Measurements from ENCODE around the gene HOXA7. TPM values are rescaled to one million over a fixed set of nuclear protein-coding genes. Genes with fewer than 3 reads are reported as not detected.

The HOXA7 gene
- total and polyA plus RNA-seq, 2 of the 8 experiments (the other 6 are each of a cell fraction or from before 2014, with no cell fraction given): 0.03 TPM; not detected in 1

- TF ChIP-seq FOSL1 (IDR thresholded peaks at IDR 0.05; ENCODE audit: insufficient read depth, low read depth, low read length): no peak
- TF ChIP-seq, protein P1, sequence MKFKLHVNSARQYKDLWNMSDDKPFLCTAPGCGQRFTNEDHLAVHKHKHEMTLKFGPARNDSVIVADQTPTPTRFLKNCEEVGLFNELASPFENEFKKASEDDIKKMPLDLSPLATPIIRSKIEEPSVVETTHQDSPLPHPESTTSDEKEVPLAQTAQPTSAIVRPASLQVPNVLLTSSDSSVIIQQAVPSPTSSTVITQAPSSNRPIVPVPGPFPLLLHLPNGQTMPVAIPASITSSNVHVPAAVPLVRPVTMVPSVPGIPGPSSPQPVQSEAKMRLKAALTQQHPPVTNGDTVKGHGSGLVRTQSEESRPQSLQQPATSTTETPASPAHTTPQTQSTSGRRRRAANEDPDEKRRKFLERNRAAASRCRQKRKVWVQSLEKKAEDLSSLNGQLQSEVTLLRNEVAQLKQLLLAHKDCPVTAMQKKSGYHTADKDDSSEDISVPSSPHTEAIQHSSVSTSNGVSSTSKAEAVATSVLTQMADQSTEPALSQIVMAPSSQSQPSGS (IDR thresholded peaks at IDR 0.05; ENCODE audit: low read length): no peak
- no peak for TF ChIP-seq SIRT6 (IDR thresholded peaks at IDR 0.05; ENCODE audit: low read length)
- TF ChIP-seq RBBP5 (IDR thresholded peaks at IDR 0.05; ENCODE audit: borderline replicate concordance, low read depth, low read length): no peak
- TF ChIP-seq GTF2F1 (IDR thresholded peaks at IDR 0.05; ENCODE audit: borderline replicate concordance, low read depth, low read length): no peak
- TF ChIP-seq, protein P2, sequence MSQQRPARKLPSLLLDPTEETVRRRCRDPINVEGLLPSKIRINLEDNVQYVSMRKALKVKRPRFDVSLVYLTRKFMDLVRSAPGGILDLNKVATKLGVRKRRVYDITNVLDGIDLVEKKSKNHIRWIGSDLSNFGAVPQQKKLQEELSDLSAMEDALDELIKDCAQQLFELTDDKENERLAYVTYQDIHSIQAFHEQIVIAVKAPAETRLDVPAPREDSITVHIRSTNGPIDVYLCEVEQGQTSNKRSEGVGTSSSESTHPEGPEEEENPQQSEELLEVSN (IDR thresholded peaks at IDR 0.05): no peak
- no peak for TF ChIP-seq BACH1 (IDR thresholded peaks at IDR 0.05; ENCODE audit: low read length)
- TF ChIP-seq SP2 (IDR thresholded peaks at IDR 0.05; ENCODE audit: low read length): no peak
- no peak for TF ChIP-seq CEBPB (IDR thresholded peaks at IDR 0.05; ENCODE audit: low read depth, low read length)
- peak; percentile 88; the same call in 1 of the 2 replicates for TF ChIP-seq CBX8 (IDR thresholded peaks at IDR 0.05; ENCODE audit: borderline replicate concordance, low read depth, low read length)
- peak; percentile 47 for TF ChIP-seq CTBP2 (IDR thresholded peaks at IDR 0.05; ENCODE audit: borderline replicate concordance, insufficient read depth, insufficient read length, low read length)
- no peak for TF ChIP-seq RXRA (IDR thresholded peaks at IDR 0.05; ENCODE audit: insufficient read depth, low read depth, low read length)
- no peak for TF ChIP-seq TEAD4 (IDR thresholded peaks at IDR 0.05; ENCODE audit: low read depth, low read length)
- TF ChIP-seq BCL11A (IDR thresholded peaks at IDR 0.05; ENCODE audit: low read depth in 2 of 2, low read length in 2 of 2): no peak
- TF ChIP-seq POLR2A (IDR thresholded peaks at IDR 0.05; ENCODE audit: control extremely low read depth in 1 of 2, low read depth in 2 of 2, low read length in 2 of 2): no peak
- no peak for TF ChIP-seq SIX5 (IDR thresholded peaks at IDR 0.05; ENCODE audit: low read depth, low read length)
These were observed 29.6 kb upstream of the HOXA7 start (continued) for GRCh38 chr7:27185854-27186667.

Measured in H1 (cell line).